Measurements from ENCODE around the gene GPHN.

The GPHN gene

GRCh38 chr14:67079846-67080245 is 571.9 kb downstream of the GPHN start:
- Histone ChIP-seq H3K4me3 (ENCODE audit: low read length in 2 of 2) (no peak overlapping the region), H3K27ac (ENCODE audit: low read depth in 2 of 2, low read length in 2 of 2) (no peak overlapping the region), H3K4me1 (ENCODE audit: control insufficient read depth in 2 of 2, insufficient read depth in 2 of 2, low read length in 2 of 2) (no peaks in the 10 kb centered on the region), H3K9me3 (ENCODE audit: control insufficient read depth in 2 of 2, low read length in 2 of 2) (no peaks in the 10 kb centered on the region), H3K9ac (ENCODE audit: low read depth in 1 of 2, low read length in 2 of 2) (no peak overlapping the region), H3K27me3 (ENCODE audit: control insufficient read depth in 2 of 2, insufficient read depth in 2 of 2, low read length in 2 of 2) (no peaks in the 10 kb centered on the region), H3K36me3 (ENCODE audit: control insufficient read depth in 2 of 2, insufficient read depth in 2 of 2, low read length in 2 of 2) (no peaks in the 10 kb centered on the region)

- peaks cover 0 to 2% of the 10 kb centered on the region in 2 donors for H3K9me3 ChIP-seq (ENCODE audit: control insufficient read depth in 2 of 2, low read length in 2 of 2)
- no peak overlapping the region for H3K4me3 ChIP-seq (ENCODE audit: low read length in 2 of 2)
Measured at GRCh38 chr14:67108230-67108629, 600.3 kb downstream of the GPHN start.

GRCh38 chr14:67111022-67111421 is 603.1 kb downstream of the GPHN start:
- Histone ChIP-seq H3K36me3 (ENCODE audit: control insufficient read depth in 2 of 2, insufficient read depth in 2 of 2, low read length in 2 of 2) (peaks cover 0 to 3% of the 10 kb centered on the region in 2 donors), H3K27me3 (ENCODE audit: control insufficient read depth in 2 of 2, insufficient read depth in 2 of 2, low read length in 2 of 2) (no peaks in the 10 kb centered on the region), H3K9me3 (ENCODE audit: control insufficient read depth in 2 of 2, low read length in 2 of 2) (no peaks in the 10 kb centered on the region), H3K27ac (ENCODE audit: low read depth in 2 of 2, low read length in 2 of 2) (no peak overlapping the region), H3K4me1 (ENCODE audit: control insufficient read depth in 2 of 2, insufficient read depth in 2 of 2, low read length in 2 of 2) (no peaks in the 10 kb centered on the region), H3K4me3 (ENCODE audit: low read length in 2 of 2) (no peak overlapping the region), H3K9ac (ENCODE audit: low read depth in 1 of 2, low read length in 2 of 2) (no peak overlapping the region)

More at GRCh38 chr14:67108230-67108629, 600.3 kb downstream of the GPHN start:
- no peaks in the 10 kb centered on the region for H3K36me3 ChIP-seq (ENCODE audit: control insufficient read depth in 2 of 2, insufficient read depth in 2 of 2, low read length in 2 of 2)
- no peak overlapping the region for H3K9ac ChIP-seq (ENCODE audit: low read depth in 1 of 2, low read length in 2 of 2)
- H3K4me1 ChIP-seq (ENCODE audit: control insufficient read depth in 2 of 2, insufficient read depth in 2 of 2, low read length in 2 of 2), result no peaks in the 10 kb centered on the region
- H3K27ac ChIP-seq (ENCODE audit: low read depth in 2 of 2, low read length in 2 of 2), result no peak overlapping the region
- H3K27me3 ChIP-seq (ENCODE audit: control insufficient read depth in 2 of 2, insufficient read depth in 2 of 2, low read length in 2 of 2), result no peaks in the 10 kb centered on the region

GRCh38 chr14:67112344-67112743 is 604.4 kb downstream of the GPHN start:
- no peak overlapping the region for H3K9ac ChIP-seq (ENCODE audit: low read depth in 1 of 2, low read length in 2 of 2)
- no peaks in the 10 kb centered on the region for H3K4me1 ChIP-seq (ENCODE audit: control insufficient read depth in 2 of 2, insufficient read depth in 2 of 2, low read length in 2 of 2)
- H3K9me3 ChIP-seq (ENCODE audit: control insufficient read depth in 2 of 2, low read length in 2 of 2), result no peaks in the 10 kb centered on the region
- peaks cover 0 to 3% of the 10 kb centered on the region in 2 donors for H3K36me3 ChIP-seq (ENCODE audit: control insufficient read depth in 2 of 2, insufficient read depth in 2 of 2, low read length in 2 of 2)
- H3K27me3 ChIP-seq (ENCODE audit: control insufficient read depth in 2 of 2, insufficient read depth in 2 of 2, low read length in 2 of 2), result no peaks in the 10 kb centered on the region
- H3K27ac ChIP-seq (ENCODE audit: low read depth in 2 of 2, low read length in 2 of 2), result no peak overlapping the region
- no peak overlapping the region for H3K4me3 ChIP-seq (ENCODE audit: low read length in 2 of 2)

GRCh38 chr14:67127174-67127573 is 619.2 kb downstream of the GPHN start:
- H3K4me3 ChIP-seq (ENCODE audit: low read length in 2 of 2), result no peak overlapping the region
- H3K27me3 ChIP-seq (ENCODE audit: control insufficient read depth in 2 of 2, insufficient read depth in 2 of 2, low read length in 2 of 2), result no peaks in the 10 kb centered on the region
- no peak overlapping the region for H3K27ac ChIP-seq (ENCODE audit: low read depth in 2 of 2, low read length in 2 of 2)
- peaks cover 3 to 7% of the 10 kb centered on the region in 2 donors for H3K36me3 ChIP-seq (ENCODE audit: control insufficient read depth in 2 of 2, insufficient read depth in 2 of 2, low read length in 2 of 2)
- H3K9ac ChIP-seq (ENCODE audit: low read depth in 1 of 2, low read length in 2 of 2), result no peak overlapping the region
- no peaks in the 10 kb centered on the region for H3K9me3 ChIP-seq (ENCODE audit: control insufficient read depth in 2 of 2, low read length in 2 of 2)
- no peaks in the 10 kb centered on the region for H3K4me1 ChIP-seq (ENCODE audit: control insufficient read depth in 2 of 2, insufficient read depth in 2 of 2, low read length in 2 of 2)

- no peaks in the 10 kb centered on the region for H3K36me3 ChIP-seq (ENCODE audit: control insufficient read depth in 2 of 2, insufficient read depth in 2 of 2, low read length in 2 of 2)
- H3K9me3 ChIP-seq (ENCODE audit: control insufficient read depth in 2 of 2, low read length in 2 of 2), result no peaks in the 10 kb centered on the region
- H3K27me3 ChIP-seq (ENCODE audit: control insufficient read depth in 2 of 2, insufficient read depth in 2 of 2, low read length in 2 of 2), result no peaks in the 10 kb centered on the region
- no peak overlapping the region for H3K9ac ChIP-seq (ENCODE audit: low read depth in 1 of 2, low read length in 2 of 2)
- H3K4me3 ChIP-seq (ENCODE audit: low read length in 2 of 2), result no peak overlapping the region
- H3K27ac ChIP-seq (ENCODE audit: low read depth in 2 of 2, low read length in 2 of 2), result no peak overlapping the region
- H3K4me1 ChIP-seq (ENCODE audit: control insufficient read depth in 2 of 2, insufficient read depth in 2 of 2, low read length in 2 of 2), result no peaks in the 10 kb centered on the region
Measured at GRCh38 chr14:67129768-67130167, 621.8 kb downstream of the GPHN start.

GRCh38 chr14:67131691-67132090 is 623.7 kb downstream of the GPHN start:
- no peak overlapping the region for H3K27ac ChIP-seq (ENCODE audit: low read depth in 2 of 2, low read length in 2 of 2)
- no peaks in the 10 kb centered on the region for H3K9me3 ChIP-seq (ENCODE audit: control insufficient read depth in 2 of 2, low read length in 2 of 2)
- H3K4me1 ChIP-seq (ENCODE audit: control insufficient read depth in 2 of 2, insufficient read depth in 2 of 2, low read length in 2 of 2), result no peaks in the 10 kb centered on the region
- H3K27me3 ChIP-seq (ENCODE audit: control insufficient read depth in 2 of 2, insufficient read depth in 2 of 2, low read length in 2 of 2), result no peaks in the 10 kb centered on the region
- no peak overlapping the region for H3K9ac ChIP-seq (ENCODE audit: low read depth in 1 of 2, low read length in 2 of 2)
- no peak overlapping the region for H3K4me3 ChIP-seq (ENCODE audit: low read length in 2 of 2)
- H3K36me3 ChIP-seq (ENCODE audit: control insufficient read depth in 2 of 2, insufficient read depth in 2 of 2, low read length in 2 of 2), result no peaks in the 10 kb centered on the region

- Histone ChIP-seq H3K27ac (ENCODE audit: low read depth in 2 of 2, low read length in 2 of 2) (no peak overlapping the region), H3K9me3 (ENCODE audit: control insufficient read depth in 2 of 2, low read length in 2 of 2) (no peaks in the 10 kb centered on the region), H3K4me1 (ENCODE audit: control insufficient read depth in 2 of 2, insufficient read depth in 2 of 2, low read length in 2 of 2) (no peaks in the 10 kb centered on the region), H3K36me3 (ENCODE audit: control insufficient read depth in 2 of 2, insufficient read depth in 2 of 2, low read length in 2 of 2) (no peaks in the 10 kb centered on the region), H3K9ac (ENCODE audit: low read depth in 1 of 2, low read length in 2 of 2) (no peak overlapping the region), H3K27me3 (ENCODE audit: control insufficient read depth in 2 of 2, insufficient read depth in 2 of 2, low read length in 2 of 2) (no peaks in the 10 kb centered on the region), H3K4me3 (ENCODE audit: low read length in 2 of 2) (no peak overlapping the region)
Measured at GRCh38 chr14:67133144-67133543, 625.2 kb downstream of the GPHN start.

- H3K36me3 ChIP-seq (ENCODE audit: control insufficient read depth in 2 of 2, insufficient read depth in 2 of 2, low read length in 2 of 2), result no peaks in the 10 kb centered on the region
- no peaks in the 10 kb centered on the region for H3K27me3 ChIP-seq (ENCODE audit: control insufficient read depth in 2 of 2, insufficient read depth in 2 of 2, low read length in 2 of 2)
- no peak overlapping the region for H3K4me3 ChIP-seq (ENCODE audit: low read length in 2 of 2)
- no peak overlapping the region for H3K9ac ChIP-seq (ENCODE audit: low read depth in 1 of 2, low read length in 2 of 2)
- no peaks in the 10 kb centered on the region for H3K4me1 ChIP-seq (ENCODE audit: control insufficient read depth in 2 of 2, insufficient read depth in 2 of 2, low read length in 2 of 2)
- H3K27ac ChIP-seq (ENCODE audit: low read depth in 2 of 2, low read length in 2 of 2), result no peak overlapping the region
- H3K9me3 ChIP-seq (ENCODE audit: control insufficient read depth in 2 of 2, low read length in 2 of 2), result no peaks in the 10 kb centered on the region
Measured at GRCh38 chr14:67133595-67134441, 625.9 kb downstream of the GPHN start.

- H3K36me3 ChIP-seq (ENCODE audit: control insufficient read depth in 2 of 2, insufficient read depth in 2 of 2, low read length in 2 of 2), result no peaks in the 10 kb centered on the region
- no peaks in the 10 kb centered on the region for H3K9me3 ChIP-seq (ENCODE audit: control insufficient read depth in 2 of 2, low read length in 2 of 2)
- H3K27me3 ChIP-seq (ENCODE audit: control insufficient read depth in 2 of 2, insufficient read depth in 2 of 2, low read length in 2 of 2), result no peaks in the 10 kb centered on the region
- H3K9ac ChIP-seq (ENCODE audit: low read depth in 1 of 2, low read length in 2 of 2), result no peak overlapping the region
- no peak overlapping the region for H3K27ac ChIP-seq (ENCODE audit: low read depth in 2 of 2, low read length in 2 of 2)
- H3K4me3 ChIP-seq (ENCODE audit: low read length in 2 of 2), result no peak overlapping the region
- no peaks in the 10 kb centered on the region for H3K4me1 ChIP-seq (ENCODE audit: control insufficient read depth in 2 of 2, insufficient read depth in 2 of 2, low read length in 2 of 2)
Measured at GRCh38 chr14:67137744-67138371, 629.9 kb downstream of the GPHN start.

All from mucosa of rectum (tissue), 2 donors.